KG1 (cell line): ENCODE data around the gene ACER3.

ENCODE experiments used
- DNase-seq: peaks from one replicate; lab custom pipeline; 2025; lab: John Stamatoyannopoulos, UW

Gene ACER3

DNA sequence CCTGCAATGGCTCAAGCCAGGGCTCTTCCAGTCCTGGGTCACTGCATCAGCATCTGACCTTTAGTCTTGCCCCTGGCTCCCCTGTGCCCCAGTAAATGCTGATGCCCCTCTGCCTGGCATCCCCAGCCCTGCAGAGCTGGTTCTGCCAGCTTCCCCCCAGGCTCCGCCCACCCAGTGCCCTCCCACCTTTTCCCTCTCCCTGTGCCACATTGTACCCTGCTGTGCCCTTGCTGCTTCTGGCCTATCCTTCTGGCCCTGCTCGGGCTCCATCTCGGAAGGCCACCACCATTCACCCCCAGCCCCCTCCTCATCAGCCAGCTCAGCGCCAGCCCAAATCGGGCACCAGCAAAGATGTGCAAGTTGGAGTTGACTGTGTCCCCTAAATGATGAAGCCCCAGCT is 213.5 kb downstream of the ACER3 start:
- DNase-seq: no peak

DNA sequence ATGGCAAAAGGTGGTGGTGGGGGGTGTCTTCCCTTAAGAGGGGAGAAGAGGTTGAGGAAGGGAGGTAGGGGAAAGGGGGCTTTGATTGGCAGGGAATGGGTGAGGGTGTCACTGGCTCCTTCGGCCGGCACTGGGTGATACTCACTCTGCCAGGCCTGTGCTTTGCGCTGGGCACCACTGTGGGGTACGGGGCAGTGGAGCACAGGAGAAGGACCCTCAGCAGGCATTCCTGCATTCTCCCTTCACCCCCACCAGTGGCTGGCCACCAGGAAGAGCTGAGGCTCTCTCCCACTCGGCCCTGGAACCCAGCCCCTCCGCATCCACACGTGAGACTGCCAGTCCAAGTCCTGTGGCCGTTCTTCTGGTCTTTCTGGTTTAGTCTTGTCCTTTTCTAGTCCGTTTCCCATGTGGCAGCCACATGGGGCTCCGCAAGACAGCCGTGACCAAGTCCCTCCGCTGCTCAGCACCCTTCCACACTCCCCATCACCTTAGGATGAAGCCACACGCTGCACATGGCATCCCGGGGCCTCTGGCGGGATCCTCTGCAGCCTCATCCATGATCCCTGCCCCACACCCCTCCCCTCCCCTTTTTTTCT is 214.0 kb downstream of the ACER3 start:
- DNase-seq: no peak

DNA sequence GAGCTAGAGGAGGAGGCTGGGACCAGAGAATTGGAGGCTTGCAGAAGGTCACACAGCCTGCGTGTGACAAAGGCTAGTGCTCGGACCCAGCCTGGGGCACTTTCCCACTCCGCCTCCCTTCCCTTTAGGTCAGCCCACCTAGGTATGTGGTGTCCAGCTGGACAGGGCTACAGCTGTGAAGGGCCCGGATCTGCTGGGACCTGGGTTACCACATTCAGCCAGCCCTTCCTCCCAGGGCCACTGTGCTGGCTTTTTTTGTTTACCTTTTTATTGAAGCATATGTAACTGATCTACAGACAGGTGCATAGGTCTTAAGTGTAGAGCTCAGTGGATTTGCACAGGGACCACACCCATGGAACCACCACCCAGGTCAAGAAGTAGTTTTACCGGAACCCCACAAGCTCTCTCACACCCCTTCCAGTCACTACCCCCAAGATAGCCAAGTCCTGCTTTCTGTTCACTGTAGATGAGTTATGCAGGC is 214.7 kb downstream of the ACER3 start:
- no peak for DNase-seq
